Activated CD4-positive, CD25-positive, alpha-beta regulatory T cell treated with anti-CD3 and anti-CD28 coated beads, Interleukin-2, amount 50 U/mL, for 72 hours (primary cell): ENCODE data around the gene D2HGDH.
"Not testable (repeated sequence)": the region's sequence is repeated elsewhere in the genome, so short reads cannot be mapped to it uniquely, and the experiment has no call there.

ENCODE experiments used
- DNase-seq: peaks from one replicate; pipeline ENCODE4 v3.0.0; 2021

The D2HGDH gene

GRCh38 chr2:241771286-241772062 is 37.0 kb downstream of the D2HGDH start:
- DNase-seq: no peak

- DNase-seq: no peak
Observed at GRCh38 chr2:241772063-241772499, 37.7 kb downstream of the D2HGDH start.

GRCh38 chr2:241773511-241774418 is 39.3 kb downstream of the D2HGDH start:
- no peak for DNase-seq

GRCh38 chr2:241774419-241775222 is 40.2 kb downstream of the D2HGDH start:
- DNase-seq: no peak

GRCh38 chr2:241775223-241776177 is 41.1 kb downstream of the D2HGDH start:
- DNase-seq: peak; percentile 24

GRCh38 chr2:241776336-241777169 is 42.1 kb downstream of the D2HGDH start, which contains the start of gene GAL3ST2:
Gene GAL3ST2, plus strand, starts transcription at chr2:241776822. Its CDS starts 134 bp downstream, at chr2:241776956.
- peak; percentile 23 for DNase-seq

GRCh38 chr2:241777170-241777685 is 42.8 kb downstream of the D2HGDH start:
- DNase-seq: peak; percentile 18

GRCh38 chr2:241777686-241778627 is 43.5 kb downstream of the D2HGDH start:
- peak; percentile 19 for DNase-seq

- no peak for DNase-seq
Observed at GRCh38 chr2:241780939-241781569, 46.6 kb downstream of the D2HGDH start.

- DNase-seq: not testable (repeated sequence)
Observed at GRCh38 chr2:241782053-241782452, 47.6 kb downstream of the D2HGDH start.

GRCh38 chr2:241788135-241788534 is 53.7 kb downstream of the D2HGDH start:
- no peak for DNase-seq

GRCh38 chr2:241788572-241788971 is 54.1 kb downstream of the D2HGDH start:
- peak; percentile 36 for DNase-seq

- not testable (repeated sequence) for DNase-seq
Observed at GRCh38 chr2:241791385-241791784, 57.0 kb downstream of the D2HGDH start.

GRCh38 chr2:241793385-241793784 is 59.0 kb downstream of the D2HGDH start:
- no peak for DNase-seq

GRCh38 chr2:241794250-241794823 is 59.9 kb downstream of the D2HGDH start:
- no peak for DNase-seq

GRCh38 chr2:241795021-241795999 is 60.9 kb downstream of the D2HGDH start:
- DNase-seq: no peak

- no peak for DNase-seq
Observed at GRCh38 chr2:241796209-241796608, 61.8 kb downstream of the D2HGDH start.
